Measurements from ENCODE around the gene WTIP. TPM values are rescaled to one million over a fixed set of nuclear protein-coding genes. Genes with fewer than 3 reads are reported as not detected.

Gene WTIP
- polyA plus RNA-seq (2013), result 0.12 TPM

GRCh38 chr19:34480971-34481841 lies at the start of gene WTIP:
Gene WTIP, plus strand, starts transcription at chr19:34481758. Its CDS starts 217 bp downstream, at chr19:34481975.
- H3K9me3 ChIP-seq (ENCODE audit: control extremely low read depth in 1 of 5, control insufficient read depth in 4 of 5, insufficient read depth in 2 of 5, low read depth in 1 of 5, low read length in 4 of 5), result peaks cover 0 to 3% (median 0%) of the 10 kb centered on the region in 5 experiments
- peaks cover 0 to 15% (median 12%) of the 10 kb centered on the region in 4 experiments for H3K4me1 ChIP-seq (ENCODE audit: control extremely low read depth in 1 of 4, control insufficient read depth in 4 of 4, insufficient read depth in 4 of 4, low read length in 3 of 4)
- H3K36me3 ChIP-seq (ENCODE audit: control insufficient read depth in 4 of 4, insufficient read depth in 4 of 4, low read length in 3 of 4), result no peaks in the 10 kb centered on the region
- POLR2A ChIA-PET, result no interaction called here
- DNase-seq, result peak in 1 of 3 donors; percentile 13
- no peak within 1 kb of the TSS for H3K27ac ChIP-seq (ENCODE audit: insufficient read depth in 1 of 2, low read depth in 1 of 2, low read length in 2 of 2, poor library complexity in 1 of 2, severe bottlenecking in 2 of 2)
- peak within 1 kb of the TSS in 4 of 7 experiments; percentile 51 to 64 (median 56) for H3K4me3 ChIP-seq (ENCODE audit: control insufficient read depth in 1 of 7, extremely low read depth in 1 of 7, insufficient read depth in 4 of 7, low read depth in 2 of 7, low read length in 6 of 7)
- 6% methylated on average over 59 of the region's 95 CpGs for WGBS (ENCODE audit: insufficient coverage)
- H3K27me3 ChIP-seq (replicated peaks in 2 of 5; ENCODE audit: control insufficient read depth in 4 of 5, insufficient read depth in 5 of 5, low read length in 4 of 5), result peaks cover 7 to 78% (median 24%) of the 10 kb centered on the region in 5 experiments
- CTCF ChIA-PET, result interaction anchor here (1.1 kb wide), 1 partner anchor 16 kb away, joined by 3 read pairs; no protein-coding TSS in a partner anchor

GRCh38 chr19:34432797-34433196 lies 48.8 kb upstream of the WTIP start:
- DNase-seq, result no peak
- Histone ChIP-seq H3K27me3 (replicated peaks in 2 of 5; ENCODE audit: control insufficient read depth in 4 of 5, insufficient read depth in 5 of 5, low read length in 4 of 5) (no peaks in the 10 kb centered on the region), H3K9me3 (ENCODE audit: control extremely low read depth in 1 of 5, control insufficient read depth in 4 of 5, insufficient read depth in 2 of 5, low read depth in 1 of 5, low read length in 4 of 5) (no peaks in the 10 kb centered on the region), H3K27ac (ENCODE audit: insufficient read depth in 1 of 2, low read depth in 1 of 2, low read length in 2 of 2, poor library complexity in 1 of 2, severe bottlenecking in 2 of 2) (no peak overlapping the region), H3K4me1 (ENCODE audit: control extremely low read depth in 1 of 4, control insufficient read depth in 4 of 4, insufficient read depth in 4 of 4, low read length in 3 of 4) (peaks cover 6 to 25% (median 21%) of the 10 kb centered on the region in 4 experiments), H3K36me3 (ENCODE audit: control insufficient read depth in 4 of 4, insufficient read depth in 4 of 4, low read length in 3 of 4) (peaks cover 0 to 48% (median 30%) of the 10 kb centered on the region in 4 experiments), H3K4me3 (ENCODE audit: control insufficient read depth in 1 of 7, extremely low read depth in 1 of 7, insufficient read depth in 4 of 7, low read depth in 2 of 7, low read length in 6 of 7) (no peak overlapping the region)
- CTCF ChIA-PET, result no interaction called here
- POLR2A ChIA-PET, result no interaction called here
- 94% methylated on average over 3 of the region's 5 CpGs for WGBS (ENCODE audit: insufficient coverage)

- ChIA-PET POLR2A (no interaction called here), CTCF (interaction anchor here (0.6 to 1.3 kb wide), 2 partner anchors 9 to 26 kb away, joined by 3 to 4 read pairs; no protein-coding TSS in a partner anchor)
- 100% methylated on average over 3 of the region's 3 CpGs for WGBS (ENCODE audit: insufficient coverage)
- no peak for DNase-seq
- no peaks in the 10 kb centered on the region for H3K9me3 ChIP-seq (ENCODE audit: control extremely low read depth in 1 of 5, control insufficient read depth in 4 of 5, insufficient read depth in 2 of 5, low read depth in 1 of 5, low read length in 4 of 5)
- H3K27ac ChIP-seq (ENCODE audit: insufficient read depth in 1 of 2, low read depth in 1 of 2, low read length in 2 of 2, poor library complexity in 1 of 2, severe bottlenecking in 2 of 2), result no peak overlapping the region
- no peak overlapping the region for H3K4me3 ChIP-seq (ENCODE audit: control insufficient read depth in 1 of 7, extremely low read depth in 1 of 7, insufficient read depth in 4 of 7, low read depth in 2 of 7, low read length in 6 of 7)
- H3K36me3 ChIP-seq (ENCODE audit: control insufficient read depth in 4 of 4, insufficient read depth in 4 of 4, low read length in 3 of 4), result peaks cover 8 to 65% (median 48%) of the 10 kb centered on the region in 4 experiments
- no peaks in the 10 kb centered on the region for H3K4me1 ChIP-seq (ENCODE audit: control extremely low read depth in 1 of 4, control insufficient read depth in 4 of 4, insufficient read depth in 4 of 4, low read length in 3 of 4)
- H3K27me3 ChIP-seq (replicated peaks in 2 of 5; ENCODE audit: control insufficient read depth in 4 of 5, insufficient read depth in 5 of 5, low read length in 4 of 5), result no peaks in the 10 kb centered on the region
Measured at GRCh38 chr19:34436716-34437115, 44.8 kb upstream of the WTIP start.

- POLR2A ChIA-PET, result no interaction called here
- H3K36me3 ChIP-seq (ENCODE audit: control insufficient read depth in 4 of 4, insufficient read depth in 4 of 4, low read length in 3 of 4), result peaks cover 23 to 84% (median 58%) of the 10 kb centered on the region in 4 experiments
- CTCF ChIA-PET, result interaction anchor here (0.7 kb wide), 1 partner anchor 37 kb away, joined by 3 read pairs; no protein-coding TSS in a partner anchor
Measured at GRCh38 chr19:34448191-34448590, 33.4 kb upstream of the WTIP start.

GRCh38 chr19:34452723-34453122 lies 28.8 kb upstream of the WTIP start:
- Histone ChIP-seq H3K27me3 (replicated peaks in 2 of 5; ENCODE audit: control insufficient read depth in 4 of 5, insufficient read depth in 5 of 5, low read length in 4 of 5) (no peaks in the 10 kb centered on the region), H3K36me3 (ENCODE audit: control insufficient read depth in 4 of 4, insufficient read depth in 4 of 4, low read length in 3 of 4) (peaks cover 16 to 71% (median 49%) of the 10 kb centered on the region in 4 experiments), H3K27ac (ENCODE audit: insufficient read depth in 1 of 2, low read depth in 1 of 2, low read length in 2 of 2, poor library complexity in 1 of 2, severe bottlenecking in 2 of 2) (no peak overlapping the region), H3K4me1 (ENCODE audit: control extremely low read depth in 1 of 4, control insufficient read depth in 4 of 4, insufficient read depth in 4 of 4, low read length in 3 of 4) (no peaks in the 10 kb centered on the region), H3K4me3 (ENCODE audit: control insufficient read depth in 1 of 7, extremely low read depth in 1 of 7, insufficient read depth in 4 of 7, low read depth in 2 of 7, low read length in 6 of 7) (no peak overlapping the region), H3K9me3 (ENCODE audit: control extremely low read depth in 1 of 5, control insufficient read depth in 4 of 5, insufficient read depth in 2 of 5, low read depth in 1 of 5, low read length in 4 of 5) (no peaks in the 10 kb centered on the region)
- ChIA-PET POLR2A (no interaction called here), CTCF (interaction anchor here (0.8 to 1.3 kb wide), 3 partner anchors 8 to 21 kb away, joined by 3 to 5 read pairs (median 4); no protein-coding TSS in a partner anchor)
- DNase-seq, result no peak

More at GRCh38 chr19:34448191-34448590, 33.4 kb upstream of the WTIP start:
- Histone ChIP-seq H3K27ac (ENCODE audit: insufficient read depth in 1 of 2, low read depth in 1 of 2, low read length in 2 of 2, poor library complexity in 1 of 2, severe bottlenecking in 2 of 2) (no peak overlapping the region), H3K4me3 (ENCODE audit: control insufficient read depth in 1 of 7, extremely low read depth in 1 of 7, insufficient read depth in 4 of 7, low read depth in 2 of 7, low read length in 6 of 7) (no peak overlapping the region), H3K4me1 (ENCODE audit: control extremely low read depth in 1 of 4, control insufficient read depth in 4 of 4, insufficient read depth in 4 of 4, low read length in 3 of 4) (no peaks in the 10 kb centered on the region), H3K27me3 (replicated peaks in 2 of 5; ENCODE audit: control insufficient read depth in 4 of 5, insufficient read depth in 5 of 5, low read length in 4 of 5) (no peaks in the 10 kb centered on the region), H3K9me3 (ENCODE audit: control extremely low read depth in 1 of 5, control insufficient read depth in 4 of 5, insufficient read depth in 2 of 5, low read depth in 1 of 5, low read length in 4 of 5) (no peaks in the 10 kb centered on the region)
- WGBS (ENCODE audit: insufficient coverage), result 97% methylated on average over 3 of the region's 3 CpGs
- DNase-seq, result no peak

GRCh38 chr19:34454091-34454490 lies 27.5 kb upstream of the WTIP start:
- ChIA-PET POLR2A (no interaction called here), CTCF (no interaction called here)
- Histone ChIP-seq H3K27me3 (replicated peaks in 2 of 5; ENCODE audit: control insufficient read depth in 4 of 5, insufficient read depth in 5 of 5, low read length in 4 of 5) (no peaks in the 10 kb centered on the region), H3K4me1 (ENCODE audit: control extremely low read depth in 1 of 4, control insufficient read depth in 4 of 4, insufficient read depth in 4 of 4, low read length in 3 of 4) (no peaks in the 10 kb centered on the region), H3K4me3 (ENCODE audit: control insufficient read depth in 1 of 7, extremely low read depth in 1 of 7, insufficient read depth in 4 of 7, low read depth in 2 of 7, low read length in 6 of 7) (no peak overlapping the region), H3K27ac (ENCODE audit: insufficient read depth in 1 of 2, low read depth in 1 of 2, low read length in 2 of 2, poor library complexity in 1 of 2, severe bottlenecking in 2 of 2) (peak overlapping the region in 1 of 2 experiments; percentile 36), H3K36me3 (ENCODE audit: control insufficient read depth in 4 of 4, insufficient read depth in 4 of 4, low read length in 3 of 4) (peaks cover 22 to 71% (median 48%) of the 10 kb centered on the region in 4 experiments), H3K9me3 (ENCODE audit: control extremely low read depth in 1 of 5, control insufficient read depth in 4 of 5, insufficient read depth in 2 of 5, low read depth in 1 of 5, low read length in 4 of 5) (no peaks in the 10 kb centered on the region)
- DNase-seq, result no peak
- WGBS (ENCODE audit: insufficient coverage), result 100% methylated on average over 2 of the region's 2 CpGs

GRCh38 chr19:34454685-34455084 lies 26.9 kb upstream of the WTIP start:
- no peak for DNase-seq
- ChIA-PET CTCF (no interaction called here), POLR2A (no interaction called here)
- H3K4me1 ChIP-seq (ENCODE audit: control extremely low read depth in 1 of 4, control insufficient read depth in 4 of 4, insufficient read depth in 4 of 4, low read length in 3 of 4), result no peaks in the 10 kb centered on the region
- H3K36me3 ChIP-seq (ENCODE audit: control insufficient read depth in 4 of 4, insufficient read depth in 4 of 4, low read length in 3 of 4), result peaks cover 28 to 75% (median 50%) of the 10 kb centered on the region in 4 experiments
- 92% methylated on average over 2 of the region's 3 CpGs for WGBS (ENCODE audit: insufficient coverage)
- H3K27me3 ChIP-seq (replicated peaks in 2 of 5; ENCODE audit: control insufficient read depth in 4 of 5, insufficient read depth in 5 of 5, low read length in 4 of 5), result no peaks in the 10 kb centered on the region
- no peak overlapping the region for H3K27ac ChIP-seq (ENCODE audit: insufficient read depth in 1 of 2, low read depth in 1 of 2, low read length in 2 of 2, poor library complexity in 1 of 2, severe bottlenecking in 2 of 2)
- no peak overlapping the region for H3K4me3 ChIP-seq (ENCODE audit: control insufficient read depth in 1 of 7, extremely low read depth in 1 of 7, insufficient read depth in 4 of 7, low read depth in 2 of 7, low read length in 6 of 7)
- no peaks in the 10 kb centered on the region for H3K9me3 ChIP-seq (ENCODE audit: control extremely low read depth in 1 of 5, control insufficient read depth in 4 of 5, insufficient read depth in 2 of 5, low read depth in 1 of 5, low read length in 4 of 5)
